GM21423 (cell line): Measurements from ENCODE around the gene IL36A.

Experiments
- ATAC-seq: cut with Tn5 transposase; IDR thresholded peaks from one replicate; pipeline ENCODE4 v1.9.1; 2021; ENCODE audit warnings: mild to moderate bottlenecking, moderate library complexity; ENCODE audit not compliant: unreplicated experiment

Gene IL36A, protein sequence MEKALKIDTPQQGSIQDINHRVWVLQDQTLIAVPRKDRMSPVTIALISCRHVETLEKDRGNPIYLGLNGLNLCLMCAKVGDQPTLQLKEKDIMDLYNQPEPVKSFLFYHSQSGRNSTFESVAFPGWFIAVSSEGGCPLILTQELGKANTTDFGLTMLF

DNA sequence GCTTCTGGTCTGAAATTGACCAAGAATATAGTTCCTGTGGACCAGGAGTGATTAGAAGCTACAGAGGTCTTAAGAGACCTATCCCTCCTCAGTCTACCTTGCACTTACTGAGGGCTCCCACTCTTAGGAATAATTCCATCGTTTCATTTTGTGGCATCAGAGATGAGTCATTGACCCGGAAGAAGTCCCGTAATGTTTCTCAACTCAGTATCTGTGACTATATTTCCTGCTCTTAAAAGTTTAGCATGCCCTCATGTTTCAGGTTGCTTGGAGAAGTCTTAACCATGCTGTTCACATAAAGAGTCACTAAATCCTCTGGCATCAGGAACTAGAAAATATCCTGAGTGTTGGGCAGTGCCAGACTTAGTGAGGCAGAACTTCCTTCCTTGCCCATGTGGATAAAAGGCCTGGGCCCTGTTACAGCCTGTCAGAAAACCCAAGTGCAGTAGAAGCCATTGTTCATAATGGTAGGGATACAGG, at the start of gene IL36A:
Gene IL36A (plus strand): TSS at position 430 of the 480 bp plus-strand sequence. CDS start 413 bp downstream, outside the sequence.
- ATAC-seq, result no peak

DNA sequence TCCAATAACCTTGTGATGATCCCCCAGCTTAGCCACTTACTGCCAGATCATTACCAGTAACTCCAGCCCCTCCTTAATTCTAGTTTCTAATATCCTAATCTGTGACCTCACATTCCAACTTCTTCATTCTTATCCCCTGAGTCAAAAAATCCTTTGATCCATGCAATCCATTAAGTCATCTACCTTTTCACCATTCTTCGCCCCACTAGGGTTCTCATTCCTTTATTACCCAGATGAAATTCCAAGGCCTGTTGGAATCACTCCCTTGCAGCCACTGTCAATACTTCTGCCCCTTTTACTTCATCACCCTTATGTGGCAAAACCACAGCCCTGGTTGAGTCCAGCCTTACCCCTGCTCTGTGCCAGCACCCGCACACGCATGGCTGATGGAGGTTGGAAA, 47.7 kb upstream of the IL36A start:
- ATAC-seq, result no peak

GRCh38 chr2:112958428-112959108, 46.7 kb upstream of the IL36A start:
- ATAC-seq, result no peak

DNA sequence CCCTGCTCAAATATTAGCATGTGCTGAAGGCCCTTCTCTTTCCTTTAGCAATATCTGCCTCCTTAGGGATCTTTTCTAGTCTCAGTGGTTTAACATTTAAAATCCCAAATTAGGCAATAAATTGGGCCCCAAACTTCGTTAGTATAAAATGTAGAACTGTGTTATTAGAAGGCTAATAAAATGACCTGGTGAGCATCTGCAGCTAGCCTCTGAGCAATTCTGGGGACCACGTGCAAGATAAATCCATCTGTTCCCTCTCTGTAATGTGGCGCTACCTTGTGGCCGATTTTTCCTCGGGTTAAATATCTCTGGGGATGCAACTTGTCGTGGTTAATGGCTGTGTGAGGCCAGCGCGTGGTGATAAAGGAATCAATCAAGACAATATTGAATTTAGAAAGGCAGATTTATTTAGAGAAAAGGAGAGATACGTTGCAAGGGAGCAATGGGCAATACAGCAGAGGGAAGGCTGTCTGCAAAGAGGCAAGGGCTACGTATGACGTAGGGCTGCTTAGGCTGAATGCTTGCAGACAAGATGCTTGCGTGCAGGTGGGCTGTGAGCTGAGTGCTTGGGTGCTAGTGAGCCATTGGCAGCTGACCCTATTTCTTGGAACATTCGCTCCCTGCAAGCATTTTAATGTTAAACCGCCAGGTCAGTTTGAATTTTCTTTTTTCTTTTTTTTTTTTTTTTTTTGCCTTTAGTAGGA, 46.0 kb upstream of the IL36A start:
- no peak for ATAC-seq

DNA sequence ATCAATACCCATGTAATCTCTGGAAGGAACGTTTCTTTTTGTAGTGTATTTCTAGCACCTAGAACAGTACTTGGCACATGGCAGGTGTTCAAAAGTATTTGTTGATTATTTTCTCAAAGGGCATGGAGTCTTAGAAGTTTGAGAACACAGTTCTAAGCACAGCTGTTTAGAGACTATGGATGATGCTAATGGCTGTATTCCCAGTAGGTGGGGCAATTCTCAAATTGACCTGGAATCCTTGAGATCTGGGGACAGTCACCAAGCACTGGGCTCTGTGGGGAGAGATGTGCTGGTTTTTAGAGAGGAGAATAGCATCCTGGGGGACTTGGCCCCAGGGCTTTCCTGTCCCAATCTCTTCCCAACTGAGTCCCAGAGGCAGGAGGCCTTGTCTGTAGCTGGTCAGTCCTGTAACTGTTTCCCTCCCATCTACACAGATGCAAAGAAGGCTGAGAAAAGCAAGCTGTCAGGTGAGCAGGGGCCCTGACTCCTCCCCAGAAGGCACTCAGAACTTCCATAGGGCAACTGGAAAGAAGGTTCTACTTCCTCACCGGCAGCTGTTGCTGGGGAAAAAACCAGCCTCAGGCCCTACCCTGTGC, 44.9 kb upstream of the IL36A start:
- ATAC-seq, result no peak

GRCh38 chr2:112962308-112963175, 42.7 kb upstream of the IL36A start:
- ATAC-seq, result no peak

DNA sequence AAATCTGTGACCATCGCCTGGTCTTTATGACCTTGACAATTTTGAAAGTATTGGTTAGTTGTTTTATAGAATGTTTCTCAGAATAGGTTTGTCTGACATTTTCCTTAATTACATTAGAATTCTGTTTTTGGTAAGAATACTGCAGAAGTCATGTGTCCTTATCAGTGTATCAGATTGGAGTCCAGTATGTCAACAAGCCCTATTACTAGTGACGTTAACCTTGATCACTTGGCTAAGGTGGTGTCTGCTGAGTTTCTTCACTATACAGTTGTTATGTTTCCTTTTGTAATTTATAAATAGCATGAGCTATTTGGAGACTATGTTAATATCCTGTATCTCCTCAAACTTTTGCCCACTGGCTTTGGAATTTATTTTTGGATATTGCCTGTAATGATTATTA, 38.2 kb upstream of the IL36A start:
- no peak for ATAC-seq

DNA sequence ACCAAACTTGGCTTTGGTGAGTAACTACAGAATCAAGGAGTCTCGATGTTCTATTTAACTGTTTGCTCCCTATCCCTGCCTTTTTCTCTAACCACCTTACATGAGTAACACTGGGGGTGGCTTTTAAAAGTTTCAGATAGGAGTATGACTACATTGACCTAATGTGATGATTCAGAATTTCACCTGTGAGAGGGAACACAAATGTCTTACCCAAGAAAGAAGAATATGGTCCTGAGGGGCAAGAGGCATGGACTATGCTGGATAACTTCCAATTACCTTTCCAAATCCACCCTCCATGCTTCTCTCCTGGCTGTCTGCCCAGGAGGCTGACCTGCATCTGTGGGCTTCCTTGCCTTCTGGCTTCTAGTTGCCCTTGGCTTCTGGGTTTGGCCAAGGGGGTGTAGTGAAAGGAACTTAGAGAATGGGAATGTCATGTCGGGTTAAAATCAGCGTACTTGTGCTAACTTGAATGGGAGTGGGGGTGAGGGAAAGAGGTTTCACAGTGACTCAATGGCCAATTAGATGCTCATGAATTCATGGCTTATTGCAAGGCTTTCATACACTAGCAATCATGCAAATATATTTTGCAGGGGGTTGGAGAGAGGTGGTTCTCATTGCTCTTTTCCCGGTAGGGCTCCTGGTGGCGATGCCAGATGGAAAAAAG, 32.7 kb upstream of the IL36A start:
- ATAC-seq, result no peak

GRCh38 chr2:112973156-112973555, 32.1 kb upstream of the IL36A start:
- no peak for ATAC-seq

GRCh38 chr2:112977559-112978056, 27.7 kb upstream of the IL36A start, which contains the start of gene IL36G:
IL36G (plus strand) TSS chr2:112978006; CDS start chr2:112978639, 633 bp downstream.
- no peak for ATAC-seq

GRCh38 chr2:112979731-112980130, 25.5 kb upstream of the IL36A start:
- no peak for ATAC-seq

DNA sequence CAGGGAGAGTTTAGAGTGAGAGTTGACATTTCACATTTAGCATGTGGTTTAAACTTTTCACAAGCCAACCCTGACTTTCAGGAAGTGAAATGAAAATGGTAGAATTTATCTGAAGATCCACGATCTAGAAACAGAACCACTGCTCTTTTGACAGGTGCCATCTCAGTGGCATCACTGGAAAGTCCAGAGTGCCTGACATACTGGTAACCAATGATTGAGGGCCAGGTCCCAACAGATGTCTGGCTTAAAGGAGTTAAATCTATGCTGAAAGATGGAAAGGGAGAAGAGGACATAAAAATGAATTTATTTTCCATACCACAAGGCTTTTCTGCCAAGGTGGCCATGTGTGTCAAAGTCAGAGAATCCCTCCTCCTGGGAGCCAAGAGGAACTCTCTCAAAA, 24.7 kb upstream of the IL36A start:
- no peak for ATAC-seq

DNA sequence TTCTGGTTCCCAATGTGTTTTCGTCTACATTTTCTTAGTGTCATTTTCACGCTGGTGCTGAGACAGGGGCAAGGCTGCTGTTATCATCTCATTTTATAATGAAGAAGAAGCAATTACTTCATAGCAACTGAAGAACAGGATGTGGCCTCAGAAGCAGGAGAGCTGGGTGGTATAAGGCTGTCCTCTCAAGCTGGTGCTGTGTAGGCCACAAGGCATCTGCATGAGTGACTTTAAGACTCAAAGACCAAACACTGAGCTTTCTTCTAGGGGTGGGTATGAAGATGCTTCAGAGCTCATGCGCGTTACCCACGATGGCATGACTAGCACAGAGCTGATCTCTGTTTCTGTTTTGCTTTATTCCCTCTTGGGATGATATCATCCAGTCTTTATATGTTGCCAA, 20.2 kb upstream of the IL36A start:
- no peak for ATAC-seq

DNA sequence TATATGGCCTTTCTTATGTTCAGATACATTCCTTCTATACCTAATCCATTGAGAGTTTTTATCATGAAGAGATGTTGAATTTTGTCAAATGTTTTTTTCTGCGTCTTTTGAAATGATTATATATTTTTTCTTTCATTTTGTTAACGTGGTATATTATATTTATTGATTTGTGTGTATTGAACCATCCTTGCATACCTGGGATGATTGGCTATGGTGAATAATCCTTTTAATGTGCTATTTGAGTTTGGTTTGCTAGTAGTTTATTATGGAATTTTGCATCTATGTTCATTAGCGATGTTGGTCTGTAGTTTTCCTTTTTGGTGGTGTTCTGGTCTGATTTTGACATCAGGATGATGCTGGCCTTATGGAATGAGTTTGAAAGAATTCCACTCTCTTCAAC, 15.6 kb upstream of the IL36A start:
- ATAC-seq, result no peak

GRCh38 chr2:112993831-112994230, 11.4 kb upstream of the IL36A start:
- ATAC-seq, result no peak

GRCh38 chr2:112994648-112995047, 10.6 kb upstream of the IL36A start:
- ATAC-seq, result no peak

DNA sequence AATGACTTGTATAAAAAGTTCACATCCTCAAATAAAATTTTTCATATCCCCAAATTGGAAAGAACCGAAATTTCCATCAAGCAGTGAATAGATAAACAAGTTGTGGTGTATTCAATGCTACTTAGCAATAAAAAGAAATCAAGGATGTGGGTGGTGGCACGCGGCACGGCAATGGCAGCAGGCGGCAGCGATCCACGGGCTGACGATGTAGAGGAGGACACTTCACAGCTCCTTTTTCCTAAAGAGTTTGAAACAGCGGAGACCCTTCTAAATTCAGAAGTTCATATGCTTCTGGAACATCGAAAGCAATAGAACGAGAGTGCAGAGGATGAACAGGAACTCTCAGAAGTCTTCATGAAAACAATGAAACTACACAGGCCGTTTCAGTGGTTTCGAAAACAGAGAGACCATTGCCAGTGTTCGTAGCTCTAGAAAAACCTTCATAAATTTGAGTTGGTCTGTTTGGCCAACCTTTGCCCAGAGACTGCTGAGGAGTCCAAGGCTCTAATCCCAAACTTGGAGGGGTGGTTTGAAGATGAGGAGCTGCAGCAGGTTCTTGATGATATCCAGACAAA, 9.8 kb upstream of the IL36A start:
- no peak for ATAC-seq

DNA sequence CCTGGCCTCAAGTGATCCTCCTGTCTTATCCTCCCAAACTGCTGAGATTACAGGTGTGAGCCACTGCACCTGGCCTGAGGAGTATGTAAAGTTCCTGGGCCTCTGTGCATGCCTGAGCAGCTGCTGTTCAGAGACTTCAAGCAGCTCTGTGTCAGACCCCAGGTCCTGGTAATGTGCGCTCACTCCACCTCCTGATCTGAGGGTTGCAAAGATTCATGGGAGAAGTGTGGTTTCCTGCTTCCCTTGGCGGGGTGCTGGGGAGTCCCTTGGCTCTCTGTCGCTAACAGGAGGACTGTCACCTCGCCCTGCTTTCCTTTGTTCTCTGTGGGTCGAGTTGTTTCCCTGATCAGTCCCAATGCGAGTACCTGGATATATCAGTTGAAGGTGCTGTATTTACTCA, 8.6 kb upstream of the IL36A start:
- ATAC-seq, result no peak

DNA sequence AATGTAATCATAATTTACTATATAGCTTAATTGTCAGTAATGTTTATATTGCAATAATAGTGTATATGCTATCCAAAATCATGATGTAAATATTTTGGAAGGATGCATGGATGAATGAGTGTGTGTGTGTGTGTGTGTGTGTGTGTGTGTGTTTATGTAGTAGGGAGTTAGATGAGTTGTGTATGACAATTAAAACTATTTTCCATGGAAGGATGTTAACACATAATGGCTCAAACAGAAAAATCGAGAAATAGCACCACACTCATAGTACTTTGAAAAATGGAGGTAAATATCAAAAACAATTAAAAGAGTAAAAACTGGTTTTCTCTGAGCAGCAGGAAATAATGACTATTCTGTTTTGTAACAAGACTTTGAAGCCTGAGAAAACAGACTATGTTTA, 8.1 kb upstream of the IL36A start:
- ATAC-seq, result no peak

- no peak for ATAC-seq
Measured at GRCh38 chr2:113000436-113000835, 4.8 kb upstream of the IL36A start.
